HFF-Myc (cell line): Measurements from ENCODE around the gene OR2B3.

ENCODE experiments used
- DNase-seq: peaks from one replicate; pipeline ENCODE4 v3.0.0-alpha.2; 2011; ENCODE audit warnings: low read depth; ENCODE audit errors: extremely low read depth
- H3K4me3 ChIP-seq: replicated peaks from 2 replicates; pipeline ENCODE4 v1.5.1; 2011; ENCODE audit warnings: low read depth, mild to moderate bottlenecking, control low read depth, low read length
- CTCF ChIP-seq: IDR thresholded peaks from 2 replicates; pipeline ENCODE4 v1.5.1; 2012; ENCODE audit warnings: mild to moderate bottlenecking, low read depth, low read length, control low read depth; ENCODE audit errors: missing control alignments

Gene OR2B3

GRCh38 chr6:29099190-29099589, 12.1 kb upstream of the OR2B3 start, which contains the start of gene OR2J1:
Gene OR2J1, plus strand, starts transcription at chr6:29099490. Its CDS starts 1,453 bp downstream, at chr6:29100943.
- no peak within 1 kb of the TSS for H3K4me3 ChIP-seq
- TF ChIP-seq CTCF = no peak
- DNase-seq = no peak

GRCh38 chr6:29097803-29098202, 10.7 kb upstream of the OR2B3 start:
- TF ChIP-seq CTCF = no peak
- H3K4me3 ChIP-seq = no peak overlapping the region
- no peak for DNase-seq

GRCh38 chr6:29092957-29093356, 5.8 kb upstream of the OR2B3 start:
- no peak overlapping the region for H3K4me3 ChIP-seq
- DNase-seq = no peak
- no peak for TF ChIP-seq CTCF

GRCh38 chr6:29082457-29082856, 4.7 kb downstream of the OR2B3 start:
- H3K4me3 ChIP-seq = no peak overlapping the region
- DNase-seq = no peak
- no peak for TF ChIP-seq CTCF

GRCh38 chr6:29081312-29081711, 5.8 kb downstream of the OR2B3 start:
- no peak for DNase-seq
- TF ChIP-seq CTCF = no peak
- H3K4me3 ChIP-seq = no peak overlapping the region

- no peak for TF ChIP-seq CTCF
- H3K4me3 ChIP-seq = no peak overlapping the region
- DNase-seq = no peak
These were observed 7.9 kb downstream of the OR2B3 start for GRCh38 chr6:29079203-29079602.
